GM18505 (cell line): Measurements from ENCODE around the gene SYCN.

ENCODE experiments used
- ATAC-seq: cut with Tn5 transposase; IDR thresholded peaks from one replicate; pipeline ENCODE4 v1.9.1; 2021; ENCODE audit not compliant: unreplicated experiment
- POLR2A ChIP-seq: IDR thresholded peaks from 4 replicates; pipeline ENCODE4 v1.6.1; 2011; ENCODE audit warnings: borderline replicate concordance; ENCODE audit not compliant: insufficient read depth, insufficient read length; ENCODE audit errors: extremely low read depth

Gene SYCN

DNA sequence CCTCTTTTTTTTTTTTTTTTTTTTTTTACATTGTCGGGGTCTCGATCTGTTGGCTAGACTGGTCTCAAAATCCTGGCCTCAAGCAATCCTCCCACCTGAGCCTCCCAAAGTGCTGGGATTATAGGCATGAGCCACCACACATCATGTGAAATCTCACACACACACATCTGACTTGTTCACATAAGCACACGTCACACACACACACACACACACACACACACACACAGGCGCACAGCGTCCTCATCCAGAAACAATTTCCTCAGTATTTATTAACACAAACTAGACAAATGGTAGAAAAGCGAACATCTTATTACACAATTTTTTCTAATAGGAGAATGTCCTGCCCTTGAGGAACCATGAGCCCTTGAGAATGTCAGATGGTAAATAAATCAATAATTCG lies 5.1 kb upstream of the SYCN start:
- no peak for ATAC-seq
- no peak for TF ChIP-seq POLR2A

DNA sequence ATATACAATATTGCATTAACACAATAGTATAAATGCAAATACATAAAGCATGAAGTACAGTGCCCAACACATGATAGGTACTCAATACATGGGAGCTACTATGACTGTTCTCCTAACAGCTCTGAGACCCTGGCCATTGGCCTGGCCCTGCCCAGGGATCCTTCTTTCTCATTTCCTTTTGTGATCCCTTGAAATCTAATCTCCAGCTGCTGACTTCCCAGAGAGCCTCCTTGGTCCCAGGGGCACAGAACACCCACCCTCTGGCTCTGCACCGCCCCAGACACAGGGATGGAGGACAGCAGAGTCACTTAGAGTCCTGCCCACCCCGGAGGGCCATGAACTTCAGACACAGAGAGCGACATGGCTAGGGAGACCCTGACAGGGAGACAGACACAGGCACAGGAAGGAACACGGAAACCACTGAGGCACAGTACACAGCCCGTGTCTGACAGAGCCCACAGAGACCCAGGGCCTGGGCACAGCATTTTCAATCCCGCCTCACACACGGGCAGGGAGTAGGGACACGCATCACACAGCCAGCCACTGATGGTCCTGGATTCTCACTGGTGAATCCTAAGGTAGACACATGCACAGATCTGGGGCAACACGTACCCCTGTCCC lies 4.2 kb upstream of the SYCN start:
- no peak for TF ChIP-seq POLR2A
- ATAC-seq = no peak

DNA sequence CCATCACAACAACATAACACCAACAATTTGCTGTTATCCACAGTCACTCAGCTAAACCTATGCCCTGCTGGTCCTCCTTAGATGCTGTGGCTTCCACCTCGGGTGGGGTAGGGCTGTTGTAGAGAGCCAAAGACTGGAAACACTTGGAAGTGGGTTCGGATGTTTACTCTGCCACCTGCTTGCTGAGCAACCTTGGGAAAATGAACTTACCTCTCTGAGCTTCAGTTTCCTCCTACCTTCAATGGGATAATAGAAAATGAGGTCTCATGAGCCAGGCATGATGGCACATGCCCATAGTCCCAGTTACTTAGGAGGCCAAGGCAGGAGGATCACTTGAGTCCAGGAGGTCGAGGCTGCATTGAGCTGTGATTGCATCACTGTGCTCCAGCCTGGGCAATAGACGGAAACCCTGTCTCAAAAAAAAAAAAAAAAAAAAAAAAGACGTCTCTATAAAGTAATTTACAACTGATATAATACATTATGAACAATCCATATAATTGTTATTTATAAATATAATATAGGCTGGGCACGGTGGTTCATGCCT lies 3.3 kb upstream of the SYCN start:
- no peak for ATAC-seq
- no peak for TF ChIP-seq POLR2A

DNA sequence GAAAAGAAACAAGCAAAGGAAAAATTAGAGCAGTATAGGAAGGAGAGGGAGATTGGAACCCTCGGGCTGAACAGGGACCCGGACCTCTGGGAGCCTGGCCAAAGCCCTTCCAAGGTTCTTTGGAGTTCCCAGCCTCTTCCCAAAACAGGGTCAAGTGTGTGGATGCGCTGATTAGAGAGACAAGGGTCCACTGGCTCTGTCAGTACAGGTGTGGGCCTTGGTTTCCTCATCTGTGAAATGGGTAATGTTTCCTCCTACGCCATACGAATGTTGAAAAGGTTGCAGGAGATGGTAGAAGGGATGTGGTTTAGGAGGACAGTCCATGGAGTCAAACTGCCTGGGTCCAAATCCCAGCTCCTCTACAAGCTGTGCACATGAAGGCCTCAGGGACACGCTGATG lies 2.1 kb upstream of the SYCN start:
- no peak for ATAC-seq
- TF ChIP-seq POLR2A = no peak

DNA sequence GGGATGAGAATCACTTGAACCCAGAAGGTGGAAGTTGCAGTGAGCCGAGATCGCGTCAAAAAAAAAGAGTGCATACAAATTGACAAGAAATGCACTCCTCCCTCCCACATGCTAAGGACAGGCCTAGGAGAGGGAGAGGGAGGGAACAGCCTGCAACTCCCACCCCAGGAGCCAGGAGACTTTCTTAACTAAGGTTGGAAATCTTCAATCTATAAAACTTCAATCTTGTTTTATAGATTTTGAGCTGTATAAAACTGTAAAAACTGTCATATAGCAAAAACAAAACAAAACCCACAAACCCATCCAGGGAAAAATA lies 1.3 kb upstream of the SYCN start:
- ATAC-seq = no peak
- no peak for TF ChIP-seq POLR2A

DNA sequence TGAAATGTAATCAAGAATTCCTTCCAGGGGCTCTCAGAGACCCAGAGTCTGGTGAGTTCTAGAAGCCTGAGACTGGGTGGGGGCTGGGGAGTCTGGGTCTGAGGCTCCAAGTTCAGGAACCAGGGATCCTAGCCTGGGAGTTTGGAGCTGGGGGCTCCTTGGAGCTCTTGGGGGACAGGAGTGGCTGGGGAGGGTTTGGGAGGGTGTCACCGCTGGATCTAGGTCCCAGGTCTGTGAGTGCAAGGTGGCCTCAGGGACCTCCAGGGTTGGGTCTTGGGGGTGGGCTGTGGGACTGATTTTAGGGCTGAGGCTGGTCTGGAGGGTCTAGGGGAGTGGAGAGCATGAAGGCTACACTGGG lies 1.1 kb downstream of the SYCN start:
- TF ChIP-seq POLR2A = no peak
- no peak for ATAC-seq

DNA sequence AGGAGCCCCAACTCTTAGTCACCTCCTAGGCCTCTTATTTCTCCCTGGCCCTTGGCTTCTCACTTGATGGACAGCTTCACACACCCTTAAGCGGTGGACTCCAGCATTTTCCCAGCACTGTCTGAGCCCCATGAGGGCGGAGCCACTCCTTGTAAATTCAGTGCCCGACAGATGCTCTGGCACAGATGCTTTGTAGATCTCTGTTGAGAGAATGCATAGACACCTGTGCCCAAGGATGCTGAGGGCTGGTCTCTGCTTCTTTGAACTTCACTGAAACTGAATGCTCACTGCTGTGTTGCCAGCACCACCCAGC lies 3.3 kb downstream of the SYCN start:
- no peak for TF ChIP-seq POLR2A
- no peak for ATAC-seq

DNA sequence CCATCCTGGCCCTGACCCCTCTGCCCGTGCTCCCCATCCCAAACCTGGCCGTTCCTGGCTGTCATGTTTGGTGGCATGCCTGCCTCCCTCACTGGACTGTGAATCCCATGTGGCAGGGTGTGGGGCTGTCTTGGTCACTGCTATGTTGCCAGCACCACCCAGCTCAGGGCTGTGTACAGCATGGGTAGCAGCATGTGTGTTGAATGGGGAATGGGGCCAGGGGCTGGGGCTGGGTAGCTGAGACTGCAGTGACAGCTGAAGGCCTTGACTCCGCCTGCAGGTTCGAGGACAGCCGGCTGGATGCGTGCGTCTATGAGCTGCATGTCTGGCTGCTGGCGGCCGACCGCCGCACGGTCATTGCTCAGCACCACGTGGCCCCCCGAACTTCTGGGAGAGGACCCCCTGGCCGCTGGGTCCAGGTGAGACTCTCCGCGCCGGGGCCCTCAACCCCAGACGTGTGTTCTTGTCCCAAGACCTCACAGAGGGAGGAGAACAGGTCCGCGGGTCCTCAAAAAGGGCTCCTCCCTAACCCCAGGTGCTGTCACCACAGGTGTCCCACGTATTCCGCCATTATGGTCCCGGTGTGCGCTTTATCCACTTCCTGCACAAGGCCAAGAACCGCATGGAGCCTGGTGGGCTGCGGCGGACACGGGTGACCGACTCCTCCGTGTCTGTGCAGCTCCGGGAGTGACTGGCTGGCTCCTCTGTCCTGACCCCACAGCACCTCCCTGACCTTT lies 3.8 kb downstream of the SYCN start:
- TF ChIP-seq POLR2A = no peak

DNA sequence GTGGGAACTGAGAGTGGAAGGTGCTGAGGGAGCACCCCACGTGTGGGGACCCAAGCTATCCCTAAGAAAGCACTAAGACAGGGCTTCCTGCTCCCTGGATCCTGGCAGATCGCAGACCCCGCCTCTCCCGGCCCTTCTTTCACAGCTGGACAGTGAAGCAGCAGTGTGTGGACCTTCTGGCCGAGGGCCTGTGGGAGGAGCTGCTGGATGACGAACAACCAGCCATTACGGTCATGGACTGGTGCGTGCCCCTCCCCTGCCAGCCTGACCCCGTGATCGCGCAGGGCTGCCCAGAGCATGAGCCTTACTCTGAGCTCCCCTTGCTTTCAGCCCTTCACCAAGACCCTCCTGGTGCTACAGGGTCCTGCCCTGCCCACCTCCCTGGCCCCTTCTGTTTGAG lies 5.0 kb downstream of the SYCN start:
- no peak for ATAC-seq
- TF ChIP-seq POLR2A = no peak

More for the DNA sequence above, 3.8 kb downstream of the SYCN start:
- no peak for ATAC-seq

DNA sequence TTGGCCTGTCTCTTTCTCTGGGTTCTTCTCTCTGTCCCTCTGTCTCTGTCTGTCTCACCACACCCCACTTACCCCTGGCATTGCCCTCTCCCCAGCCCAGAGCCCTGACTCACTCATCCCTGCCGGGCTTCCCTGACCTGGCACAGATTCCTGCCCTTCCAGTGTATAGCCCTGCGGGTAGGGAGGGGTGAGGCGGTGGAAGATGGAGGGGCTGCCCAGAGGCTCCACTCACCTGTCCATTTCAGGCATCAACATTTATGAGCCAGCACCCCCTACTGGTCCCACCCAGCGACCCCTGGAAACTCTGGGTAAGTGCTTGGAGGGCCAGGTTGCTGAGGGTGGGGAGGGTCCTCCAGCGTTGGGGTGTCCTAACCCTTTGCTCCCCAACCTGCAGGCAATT lies 6.3 kb downstream of the SYCN start:
- ATAC-seq = no peak
- TF ChIP-seq POLR2A = no peak

DNA sequence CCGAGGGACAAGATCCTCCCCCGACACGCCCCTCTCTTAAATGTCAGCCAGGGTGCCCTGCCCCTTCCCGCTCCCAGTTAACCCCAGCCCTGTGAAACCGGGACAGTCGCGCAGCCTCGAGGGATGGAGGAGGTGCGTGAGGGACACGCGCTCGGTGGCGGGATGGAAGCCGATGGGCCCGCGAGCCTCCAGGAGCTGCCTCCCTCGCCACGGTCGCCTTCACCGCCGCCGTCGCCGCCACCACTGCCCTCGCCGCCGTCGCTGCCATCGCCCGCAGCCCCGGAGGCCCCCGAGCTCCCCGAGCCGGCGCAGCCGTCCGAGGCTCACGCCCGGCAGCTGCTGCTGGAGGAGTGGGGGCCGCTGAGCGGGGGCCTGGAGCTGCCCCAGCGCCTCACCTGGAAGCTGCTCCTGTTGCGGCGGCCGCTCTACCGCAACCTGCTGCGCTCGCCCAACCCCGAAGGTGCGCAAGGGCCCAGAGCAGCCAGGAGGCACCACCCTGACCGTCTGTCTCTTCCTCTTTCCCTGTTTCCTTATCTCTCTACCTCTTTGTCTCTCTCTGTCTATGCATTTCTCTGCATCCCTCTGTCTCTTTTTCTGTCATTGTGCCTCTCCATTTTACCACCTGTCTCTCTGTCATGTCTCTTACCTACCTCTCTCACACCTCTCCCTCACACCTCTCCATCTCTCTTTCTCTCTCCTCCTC lies 7.1 kb downstream of the SYCN start, which contains the start of gene NCCRP1:
Gene NCCRP1, plus strand, starts transcription at position 105 of the 703 bp plus-strand sequence. Its CDS starts 19 bp downstream, at position 124.
- ATAC-seq = no peak
- no peak for TF ChIP-seq POLR2A

DNA sequence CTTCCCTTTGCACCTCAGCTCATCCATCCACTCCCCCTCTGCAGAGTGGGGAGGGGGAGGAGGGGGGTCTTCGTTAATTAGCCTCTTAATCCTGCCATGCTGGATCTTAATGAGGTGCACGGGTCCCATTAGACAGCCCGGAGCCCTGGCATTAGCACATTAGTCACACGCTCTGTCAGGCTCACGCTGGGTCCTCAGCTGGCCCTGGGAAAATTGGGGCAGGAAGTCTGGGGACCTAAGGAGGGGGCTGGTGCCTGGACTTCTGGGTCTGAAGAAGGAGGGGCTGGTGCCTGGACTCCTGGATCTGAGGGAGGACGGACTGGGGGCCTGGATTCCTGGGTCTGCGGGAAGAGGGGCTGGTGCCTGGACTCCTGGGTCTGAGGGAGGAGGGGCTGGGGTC lies 7.7 kb downstream of the SYCN start:
- ATAC-seq = no peak
- TF ChIP-seq POLR2A = no peak

DNA sequence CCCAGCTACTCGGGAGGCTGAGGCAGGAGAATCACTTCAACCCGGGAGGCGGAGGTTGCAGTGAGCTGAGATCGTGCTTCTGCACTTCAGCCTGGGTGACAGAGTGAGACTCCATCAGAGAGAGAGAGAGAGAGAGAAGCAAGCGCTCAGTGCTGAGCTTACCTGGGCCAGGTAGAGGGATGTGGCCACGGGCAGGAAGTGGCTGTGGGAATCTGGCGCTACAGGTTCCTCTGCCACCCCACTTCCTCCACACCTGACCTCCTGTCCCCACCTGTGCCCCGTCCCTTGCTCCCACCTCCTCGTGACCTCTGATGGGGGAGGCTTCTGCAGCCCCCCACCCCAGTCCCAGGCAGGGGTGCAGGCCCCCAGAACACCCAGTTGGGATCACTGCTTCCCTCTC lies 8.3 kb downstream of the SYCN start:
- no peak for TF ChIP-seq POLR2A
- ATAC-seq = no peak

DNA sequence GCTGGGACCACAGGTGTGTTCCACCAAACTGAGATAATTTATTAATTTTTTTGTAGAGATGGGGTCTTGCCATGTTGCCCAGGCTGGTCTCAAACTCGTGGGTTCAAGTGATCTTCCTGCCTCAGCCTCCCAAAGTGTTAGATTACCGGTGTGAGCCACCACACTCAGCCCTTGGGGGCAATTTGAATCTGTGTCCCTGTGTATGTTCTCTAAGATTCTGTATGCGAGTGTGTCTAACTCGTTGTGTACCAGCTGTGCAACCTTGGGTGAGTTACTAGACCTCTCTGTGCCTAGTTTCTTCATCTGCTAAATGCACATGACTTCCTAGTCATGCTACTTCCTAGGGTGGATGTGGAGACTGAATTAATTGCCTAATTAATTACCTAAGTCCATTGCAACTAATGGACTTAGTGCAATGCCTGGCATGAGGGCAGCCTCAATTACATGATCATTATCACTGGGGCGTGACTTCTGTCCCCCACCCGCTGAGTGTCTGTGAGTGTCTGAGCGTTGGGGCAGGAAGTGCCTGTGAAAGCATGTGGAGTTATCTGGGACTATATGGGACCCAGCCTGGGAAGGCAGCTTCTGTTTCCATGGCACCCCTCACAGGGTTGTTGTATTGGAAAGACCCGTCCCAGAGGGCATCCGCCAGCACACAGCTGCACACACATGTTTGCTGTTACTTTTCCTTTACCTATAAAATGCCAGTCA lies 9.1 kb downstream of the SYCN start:
- TF ChIP-seq POLR2A = no peak
- ATAC-seq = no peak

DNA sequence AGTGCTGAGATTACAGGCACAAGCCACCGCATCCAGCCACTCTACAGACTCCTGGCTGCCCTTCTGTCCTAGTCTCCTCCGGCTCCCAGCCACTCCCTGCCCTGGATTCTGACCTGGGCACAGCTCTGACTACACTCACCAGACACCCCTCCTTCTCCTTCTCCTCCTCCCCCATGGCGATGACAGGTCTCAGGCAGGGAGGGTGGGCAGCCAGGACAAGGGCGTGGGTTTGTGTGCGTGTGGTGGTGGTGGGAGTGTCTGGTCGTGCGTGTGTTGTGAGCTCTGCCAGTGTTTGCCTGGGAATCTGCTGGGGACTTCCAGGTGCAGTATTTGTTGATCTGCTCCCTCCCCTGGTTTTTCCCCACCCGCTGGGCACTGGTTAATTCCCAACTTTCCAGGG lies 10.3 kb downstream of the SYCN start:
- no peak for TF ChIP-seq POLR2A
- no peak for ATAC-seq
